H1 (cell line): Measurements from ENCODE around the gene MYH11. TPM values are rescaled to one million over a fixed set of nuclear protein-coding genes. Genes with fewer than 3 reads are reported as not detected.

ENCODE experiments used
- RBBP5 ChIP-seq: IDR thresholded peaks from 2 replicates; pipeline ENCODE4 v1.7.1; 2012; ENCODE audit warnings: low read depth, mild to moderate bottlenecking, inconsistent platforms, low read length, moderate library complexity, borderline replicate concordance
- polyA plus RNA-seq, 7 experiments: library from polyadenylated mRNA; depleted of rRNA in 3 of 7; stranded (reverse) in 5 of 7; unstranded in 2 of 7; fragments of >200 nt in 5 of 7; fragments of 200-250 nt in 2 of 7; gene quantifications; 1 replicate in 5 of 7; 2 replicates in 1 of 7; 4 replicates in 1 of 7; pipeline versions ENCODE4 v1.2.1 to v1.2.3, GENCODE V29; 2011 to 2013; ENCODE audit warnings: missing spikeins in 2 of 7, mixed read lengths in 2 of 7
- total RNA-seq: library from RNA; stranded (reverse); fragmentation: NEBNext Ultra II Directional; extraction: Animal tissue kit (Norgen Biotek cat#: 25700); gene quantifications from 2 replicates; pipeline ENCODE4 v1.2.1, GENCODE V29; 2021

The MYH11 gene
- total and polyA plus RNA-seq, 2 of the 8 experiments (the other 6 are each of a cell fraction or from before 2014, with no cell fraction given): 0.11 to 0.78 TPM

DNA sequence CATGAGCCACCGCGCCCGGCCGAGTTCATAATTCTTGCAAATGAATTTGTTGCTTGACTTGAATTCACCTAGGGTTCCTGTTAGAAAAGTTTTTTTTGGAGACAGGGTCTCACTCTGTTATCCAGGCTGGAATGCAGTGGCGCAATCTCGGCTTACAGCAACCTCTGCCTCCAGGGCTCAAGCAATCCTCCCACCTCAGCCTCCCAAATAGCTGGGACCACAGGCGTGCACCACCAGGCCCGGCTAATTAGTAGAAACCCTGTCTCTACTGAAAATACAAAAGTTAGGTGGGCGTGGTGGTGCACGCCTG, 99.8 kb downstream of the MYH11 start (continued):
- no peak for TF ChIP-seq RBBP5
- TF ChIP-seq, all 59 proteins: peak for 0
